Sigmoid colon (tissue), 7 donors: Measurements from ENCODE around the gene POLR1D. TPM values are rescaled to one million over a fixed set of nuclear protein-coding genes. Genes with fewer than 3 reads are reported as not detected.

ENCODE experiments used
- DNase-seq: peaks from one replicate; pipeline ENCODE4 v3.0.0-alpha.2; 2019
- H3K27ac ChIP-seq, 4 donors: fragments of 200-600 bp; sonication (generic); one replicate each; pipeline ENCODE4 v1.5.1; 2016 to 2019; ENCODE audit warnings: mild to moderate bottlenecking in 1 of 4
- H3K27me3 ChIP-seq, 3 donors: fragments of 200-600 bp; sonication (generic); one replicate each; pipeline ENCODE4 v1.5.1; 2019; ENCODE audit warnings: mild to moderate bottlenecking in 1 of 3
- H3K36me3 ChIP-seq, 4 donors: fragments of 200-600 bp; sonication (generic); one replicate each; pipeline ENCODE4 v1.5.1; 2016 to 2019
- H3K4me1 ChIP-seq, 4 donors: fragments of 200-600 bp; sonication (generic); one replicate each; pipeline ENCODE4 v1.5.1; 2017 to 2019
- H3K4me3 ChIP-seq, 4 donors: fragments of 200-600 bp; sonication (generic); one replicate each; pipeline ENCODE4 v1.5.1; 2017 to 2019; ENCODE audit warnings: mild to moderate bottlenecking in 2 of 4, moderate library complexity in 1 of 4
- H3K9me3 ChIP-seq, 4 donors: fragments of 200-600 bp in 3 of 4; sonication (generic) in 3 of 4; one replicate each; pipeline versions ENCODE4 v1.5.1 to v1.6.1; 2013 to 2019
- CTCF ChIP-seq, 4 experiments: fragments of 450-650 bp in 3 of 4; fragments of 200-600 bp in 1 of 4; IDR thresholded peaks; one replicate each; pipeline ENCODE4 v1.5.1; 2016 to 2019; ENCODE audit warnings: antibody characterized with exemption in 4 of 4, mild to moderate bottlenecking in 3 of 4, moderate library complexity in 2 of 4
- EP300 ChIP-seq, 4 donors: sonication (generic); formaldehyde crosslinking; IDR thresholded peaks; one replicate each; pipeline ENCODE4 v1.6.1; 2017; ENCODE audit warnings: antibody characterized with exemption in 4 of 4
- POLR2A ChIP-seq, 2 donors: fragments of 450-650 bp; IDR thresholded peaks; one replicate each; pipeline ENCODE4 v1.6.1; 2016; ENCODE audit warnings: antibody characterized with exemption in 2 of 2, mild to moderate bottlenecking in 2 of 2, moderate library complexity in 2 of 2
- POLR2AphosphoS5 ChIP-seq, 4 donors: sonication (generic); formaldehyde crosslinking; IDR thresholded peaks; one replicate each; pipeline ENCODE4 v1.6.1; 2017; ENCODE audit warnings: antibody characterized with exemption in 4 of 4
- WGBS, 2 donors: extraction: QIAGEN DNeasy Blood & Tissue Kit; methylation state at CpG; one replicate each; pipeline ENCODE4 v1.1.7; 2013; 5-methylcytosine and 5-hydroxymethylcytosine counted together
- intact Hi-C: fragments of 100-400 bp; cut with DNase I; formaldehyde crosslinking; loops from one replicate; pipeline ENCODE4 v1.15.1; 2023
- polyA plus RNA-seq, 3 donors: library from polyadenylated mRNA; stranded (reverse); fragments of 200-250 nt; gene quantifications; one replicate each; pipeline ENCODE4 v1.2.3, GENCODE V29; 2013
- total RNA-seq, 4 donors: library from RNA; depleted of rRNA; stranded (reverse); fragments of >200 nt; gene quantifications; one replicate each; pipeline ENCODE4 v1.1.0, GENCODE V29; 2016
- donor health status: healthy with polysubstance abuse.
- donor health status: Bipolar disorder and iron deficiency.
- donor health status: healthy.

Gene POLR1D
- total and polyA plus RNA-seq, 7 donors: 126 to 224 (median 134) TPM

- no peaks in the 10 kb centered on the region for H3K27me3 ChIP-seq
- H3K36me3 ChIP-seq: no peaks in the 10 kb centered on the region
- intact Hi-C loops: loop anchor here (10.0 kb wide), 1 partner anchor 650 kb away; no protein-coding TSS in a partner anchor
- no peaks in the 10 kb centered on the region for H3K9me3 ChIP-seq
- H3K27ac ChIP-seq: peak overlapping the region in 2 of 4 donors; percentile 45 to 80
- WGBS, 2 donors: 82 to 89% methylated on average over 1 of the region's 1 CpG
- peaks cover 0 to 53% (median 44%) of the 10 kb centered on the region in 4 donors for H3K4me1 ChIP-seq
- DNase-seq: no peak
- no peak for TF ChIP-seq POLR2A (IDR thresholded peaks at IDR 0.05)
- TF ChIP-seq EP300 (IDR thresholded peaks at IDR 0.05): no peak
- no peak for TF ChIP-seq CTCF (IDR thresholded peaks at IDR 0.05)
- TF ChIP-seq POLR2AphosphoS5 (IDR thresholded peaks at IDR 0.05): no peak
- H3K4me3 ChIP-seq: no peak overlapping the region
Observed at GRCh38 chr13:27635266-27635665, 13.6 kb downstream of the POLR1D start.

GRCh38 chr13:27636589-27637288 is 15.0 kb downstream of the POLR1D start:
- no peaks in the 10 kb centered on the region for H3K27me3 ChIP-seq
- H3K4me3 ChIP-seq: no peak overlapping the region
- intact Hi-C loops: loop anchor here (10.0 kb wide), 1 partner anchor 652 kb away; no protein-coding TSS in a partner anchor
- TF ChIP-seq EP300 (IDR thresholded peaks at IDR 0.05) (no peak), POLR2A (IDR thresholded peaks at IDR 0.05) (no peak), POLR2AphosphoS5 (IDR thresholded peaks at IDR 0.05) (no peak), CTCF (IDR thresholded peaks at IDR 0.05) (no peak)
- WGBS, 2 donors: 61 to 78% methylated on average over 6 of the region's 6 CpGs
- H3K9me3 ChIP-seq: no peaks in the 10 kb centered on the region
- peak overlapping the region; percentile 55 to 80 (median 72) for H3K27ac ChIP-seq
- no peaks in the 10 kb centered on the region for H3K36me3 ChIP-seq
- H3K4me1 ChIP-seq: peaks cover 0 to 59% (median 54%) of the 10 kb centered on the region in 4 donors
- no peak for DNase-seq

- TF ChIP-seq EP300 (IDR thresholded peaks at IDR 0.05) (no peak), CTCF (IDR thresholded peaks at IDR 0.05) (no peak), POLR2AphosphoS5 (IDR thresholded peaks at IDR 0.05) (no peak), POLR2A (IDR thresholded peaks at IDR 0.05) (no peak)
- intact Hi-C loops: loop anchor here (10.0 kb wide), 1 partner anchor 652 kb away; no protein-coding TSS in a partner anchor
- no peaks in the 10 kb centered on the region for H3K27me3 ChIP-seq
- H3K9me3 ChIP-seq: no peaks in the 10 kb centered on the region
- peak overlapping the region; percentile 55 to 80 (median 72) for H3K27ac ChIP-seq
- peaks cover 0 to 64% (median 55%) of the 10 kb centered on the region in 4 donors for H3K4me1 ChIP-seq
- no peak for DNase-seq
- no peaks in the 10 kb centered on the region for H3K36me3 ChIP-seq
- WGBS, 2 donors: 90 to 92% methylated on average over 1 of the region's 1 CpG
- no peak overlapping the region for H3K4me3 ChIP-seq
Observed at GRCh38 chr13:27637289-27637626, 15.6 kb downstream of the POLR1D start.

GRCh38 chr13:27638001-27638400 is 16.3 kb downstream of the POLR1D start:
- H3K27ac ChIP-seq: peak overlapping the region; percentile 57 to 80 (median 72)
- whole genome bisulfite sequencing, 2 donors: 92 to 98% methylated on average over 1 of the region's 1 CpG
- H3K36me3 ChIP-seq: no peaks in the 10 kb centered on the region
- no peaks in the 10 kb centered on the region for H3K27me3 ChIP-seq
- intact Hi-C loops: loop anchor here (10.0 kb wide), 1 partner anchor 653 kb away; no protein-coding TSS in a partner anchor
- peaks cover 0 to 72% (median 62%) of the 10 kb centered on the region in 4 donors for H3K4me1 ChIP-seq
- no peak overlapping the region for H3K4me3 ChIP-seq
- DNase-seq: no peak
- no peak for TF ChIP-seq EP300 (IDR thresholded peaks at IDR 0.05)
- no peak for TF ChIP-seq POLR2AphosphoS5 (IDR thresholded peaks at IDR 0.05)
- H3K9me3 ChIP-seq: no peaks in the 10 kb centered on the region

GRCh38 chr13:27638521-27638920 is 16.8 kb downstream of the POLR1D start:
- Histone ChIP-seq H3K27me3 (no peaks in the 10 kb centered on the region), H3K27ac (peak overlapping the region; percentile 57 to 80 (median 72)), H3K9me3 (no peaks in the 10 kb centered on the region), H3K4me3 (no peak overlapping the region), H3K36me3 (no peaks in the 10 kb centered on the region), H3K4me1 (peaks cover 0 to 77% (median 66%) of the 10 kb centered on the region in 4 donors)
- no peak for DNase-seq
- intact Hi-C loops: loop anchor here (10.0 kb wide), 1 partner anchor 654 kb away; no protein-coding TSS in a partner anchor
- no peak for TF ChIP-seq EP300 (IDR thresholded peaks at IDR 0.05)
- TF ChIP-seq CTCF (IDR thresholded peaks at IDR 0.05): no peak
- no peak for TF ChIP-seq POLR2AphosphoS5 (IDR thresholded peaks at IDR 0.05)
- no peak for TF ChIP-seq POLR2A (IDR thresholded peaks at IDR 0.05)
- 71 to 80% methylated on average over 2 of the region's 2 CpGs for WGBS, 2 donors
